Activated CD4-positive, alpha-beta T cell treated with anti-CD3 and anti-CD28 coated beads, Interleukin-2, amount 50 U/mL, for 1 hour (primary cell): Measurements from ENCODE around the gene GPR171.

Source experiments
- DNase-seq: peaks from one replicate; pipeline ENCODE4 v3.0.0-alpha.2; 2020

The GPR171 gene

GRCh38 chr3:151213151-151213550, 10.1 kb upstream of the GPR171 start:
- DNase-seq: no peak

GRCh38 chr3:151210676-151211381, 7.8 kb upstream of the GPR171 start:
- DNase-seq: no peak

DNA sequence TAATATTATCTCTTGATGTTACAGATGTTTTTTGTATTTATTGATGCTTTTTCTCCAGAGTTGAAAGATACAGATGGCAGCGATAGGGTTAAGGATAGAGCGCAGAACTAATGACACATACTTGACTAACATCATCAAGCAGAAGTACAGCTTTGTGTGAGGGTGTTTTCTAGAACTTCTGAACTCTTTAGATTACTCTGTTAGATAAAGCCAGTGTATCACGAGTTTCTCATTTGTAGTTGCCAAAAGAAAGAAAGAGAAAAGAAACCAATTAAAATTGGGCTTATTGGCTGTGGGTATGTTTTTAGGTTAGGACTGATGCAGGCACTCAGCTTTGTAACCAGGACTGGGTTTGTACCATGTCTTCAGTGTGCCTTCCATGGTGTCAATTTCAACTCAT, 6.6 kb upstream of the GPR171 start:
- no peak for DNase-seq

DNA sequence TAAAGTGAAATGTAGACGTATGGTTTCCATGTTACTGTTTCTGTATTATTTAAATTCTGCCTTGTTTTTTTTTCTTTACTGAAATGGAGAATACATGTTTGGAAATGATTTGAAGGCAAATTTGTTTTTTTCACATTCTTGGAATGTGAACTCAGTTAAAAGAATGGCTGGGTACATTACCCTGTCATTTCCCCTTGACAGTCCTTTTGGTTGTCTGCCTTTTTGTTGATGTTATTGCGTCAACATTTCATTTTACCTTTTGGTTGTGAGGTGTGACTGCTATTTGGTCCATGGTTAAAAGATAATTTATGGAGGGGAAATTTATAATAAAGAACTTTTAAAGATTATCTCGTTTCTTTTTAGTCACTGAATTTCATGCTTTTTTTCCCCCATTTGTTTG, 3.2 kb upstream of the GPR171 start:
- no peak for DNase-seq

- DNase-seq: no peak
These were observed 2.5 kb upstream of the GPR171 start for GRCh38 chr3:151205482-151205881.

- DNase-seq: no peak
These were observed 1.8 kb upstream of the GPR171 start for GRCh38 chr3:151204530-151205402.

GRCh38 chr3:151201051-151201730, 1.8 kb downstream of the GPR171 start:
- DNase-seq: no peak

- DNase-seq: no peak
These were observed 2.4 kb downstream of the GPR171 start for GRCh38 chr3:151200586-151200985.

GRCh38 chr3:151199554-151200438, 3.2 kb downstream of the GPR171 start:
- DNase-seq: no peak

DNA sequence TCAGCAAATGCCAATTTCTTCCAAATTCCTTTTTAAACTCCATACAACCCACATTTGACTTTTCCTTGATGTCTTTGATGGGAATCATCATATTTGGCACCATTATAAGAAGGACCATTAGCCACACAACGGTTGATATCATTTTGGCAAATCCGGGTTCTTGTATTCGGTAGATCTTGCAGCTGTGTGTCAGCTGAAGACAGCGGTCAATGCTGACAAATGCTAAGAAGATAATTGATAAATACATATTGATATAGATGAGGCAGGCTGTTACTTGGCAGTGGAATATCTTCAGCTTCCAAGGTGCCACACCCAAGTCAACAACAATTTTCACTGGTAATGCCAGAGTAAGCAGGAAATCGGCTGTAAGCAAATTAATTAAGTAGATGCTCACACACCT, 4.2 kb downstream of the GPR171 start:
- no peak for DNase-seq

GRCh38 chr3:151197981-151198767, 4.8 kb downstream of the GPR171 start:
- no peak for DNase-seq

GRCh38 chr3:151197228-151197627, 5.8 kb downstream of the GPR171 start:
- DNase-seq: no peak

GRCh38 chr3:151196434-151196833, 6.6 kb downstream of the GPR171 start:
- DNase-seq: no peak

DNA sequence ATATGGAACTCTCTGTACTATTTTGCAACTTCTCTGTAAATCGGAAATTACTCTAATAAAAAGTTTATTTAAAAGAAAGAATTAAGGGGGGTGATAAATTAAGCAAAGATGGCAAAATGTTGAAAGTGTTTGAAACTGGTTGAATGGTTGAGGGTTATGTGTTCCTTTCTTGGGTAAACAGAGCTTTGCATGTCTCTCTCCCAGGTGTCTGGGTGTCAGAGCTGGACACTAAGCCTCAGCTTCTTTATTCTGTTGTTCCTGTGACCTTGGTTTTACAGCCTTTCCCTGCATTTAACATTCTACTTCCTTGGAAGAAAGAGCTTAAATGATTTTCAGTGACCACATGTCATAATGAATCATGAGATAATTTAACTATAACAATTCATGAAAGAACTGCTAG, 7.2 kb downstream of the GPR171 start:
- no peak for DNase-seq

- no peak for DNase-seq
These were observed 10.5 kb downstream of the GPR171 start for GRCh38 chr3:151192545-151192944.

- no peak for DNase-seq
These were observed 11.9 kb downstream of the GPR171 start for GRCh38 chr3:151191095-151191494.

GRCh38 chr3:151183265-151183671, 19.7 kb downstream of the GPR171 start:
- DNase-seq: no peak

DNA sequence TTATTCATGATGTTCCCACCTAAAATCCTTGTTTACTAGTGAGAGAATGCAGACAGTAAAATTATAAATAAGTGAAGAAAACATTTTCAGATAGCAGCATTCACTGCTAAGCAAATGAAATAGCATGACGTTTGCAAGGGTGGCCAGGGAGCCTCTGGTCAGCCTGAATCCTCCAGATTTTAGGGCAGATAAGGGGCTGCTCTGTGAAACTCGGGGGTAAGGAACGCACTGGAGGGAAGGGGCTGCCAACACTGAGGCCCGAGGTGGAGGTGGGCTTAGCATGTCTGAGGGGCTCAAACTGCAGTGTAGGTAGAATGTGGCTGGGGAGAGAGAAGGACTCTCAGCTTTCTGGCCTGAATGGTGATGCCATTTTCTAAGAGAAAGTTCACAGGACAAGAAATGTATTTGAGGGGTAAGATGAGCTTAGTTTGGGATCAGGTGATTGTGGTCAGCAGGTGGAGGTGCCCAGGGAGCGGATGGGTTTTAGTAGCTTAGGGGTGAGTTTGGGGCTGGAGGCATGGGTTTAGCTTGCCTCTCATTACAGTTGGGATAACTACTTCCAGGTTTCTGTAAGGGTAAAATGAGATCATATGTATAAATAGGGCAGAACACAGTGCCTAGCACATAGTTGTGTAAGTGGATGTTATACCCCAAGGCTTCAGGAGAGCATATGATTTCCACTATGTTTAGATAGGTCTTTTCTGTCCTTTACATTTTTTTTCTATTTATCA, 20.5 kb downstream of the GPR171 start:
- DNase-seq: no peak

DNA sequence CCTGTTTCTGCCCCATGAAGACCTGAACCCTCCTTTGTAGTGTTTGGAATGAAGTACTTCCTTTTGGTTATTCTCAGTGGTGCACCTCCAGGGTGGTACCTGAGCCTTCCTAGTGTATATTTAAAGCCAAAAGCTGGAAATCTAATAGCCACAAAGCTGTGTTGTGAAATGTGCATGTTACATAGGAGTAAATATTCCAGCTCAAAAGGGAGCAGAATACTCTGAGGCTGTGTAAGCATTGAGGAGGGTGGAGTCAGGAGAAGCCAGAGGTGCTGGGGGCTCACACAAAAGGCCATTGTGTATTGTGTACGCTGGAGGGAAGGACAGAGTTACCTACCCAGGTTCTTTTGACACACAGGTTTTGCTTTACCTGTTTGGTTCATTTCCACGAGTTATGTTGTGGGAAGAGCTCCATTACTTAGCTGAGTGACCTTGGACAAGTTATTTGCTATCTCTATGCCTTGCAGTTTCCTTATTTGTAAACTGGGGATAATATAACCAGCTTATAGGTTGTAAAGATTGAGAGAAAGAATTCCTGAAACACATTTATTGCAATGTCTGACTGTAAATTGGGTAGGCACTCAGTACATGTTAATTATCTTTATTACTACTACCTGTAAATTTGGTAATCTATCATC, 24.7 kb downstream of the GPR171 start:
- DNase-seq: no peak

GRCh38 chr3:151175952-151176351, 27.1 kb downstream of the GPR171 start:
- no peak for DNase-seq

- no peak for DNase-seq
These were observed 28.7 kb downstream of the GPR171 start for GRCh38 chr3:151174351-151174750.
